Uterus (tissue), 4 donors: ENCODE data around the gene ZBTB5. TPM values are rescaled to one million over a fixed set of nuclear protein-coding genes. Genes with fewer than 3 reads are reported as not detected.

ENCODE experiments used
- DNase-seq, 2 donors: peaks; one replicate each; pipeline ENCODE4 v3.0.0-alpha.2; 2019 to 2020
- H3K27ac ChIP-seq, 2 donors: fragments of 200-600 bp; sonication (generic); 1 replicate in 1 of 2; 2 replicates in 1 of 2; pipeline ENCODE4 v1.5.1; 2016 to 2018
- H3K27me3 ChIP-seq, 2 donors: fragments of 200-600 bp; sonication (generic); one replicate each; pipeline ENCODE4 v1.5.1; 2018 to 2019; ENCODE audit warnings: control low read depth in 1 of 2
- H3K36me3 ChIP-seq, 2 donors: fragments of 200-600 bp; sonication (generic); one replicate each; pipeline ENCODE4 v1.5.1; 2019; ENCODE audit warnings: control low read depth in 1 of 2
- H3K4me1 ChIP-seq, 2 donors: fragments of 200-600 bp; sonication (generic); one replicate each; pipeline ENCODE4 v1.5.1; 2018 to 2019; ENCODE audit warnings: control low read depth in 1 of 2
- H3K4me3 ChIP-seq, 2 donors: fragments of 200-600 bp; sonication (generic); 1 replicate in 1 of 2; 2 replicates in 1 of 2; pipeline ENCODE4 v1.5.1; 2018 to 2019; ENCODE audit warnings: mild to moderate bottlenecking in 1 of 2
- H3K9me3 ChIP-seq, 2 donors: fragments of 200-600 bp; sonication (generic); one replicate each; pipeline ENCODE4 v1.5.1; 2019; ENCODE audit warnings: control low read depth in 1 of 2
- POLR2A ChIP-seq, 2 donors: fragments of 450-650 bp; IDR thresholded peaks; one replicate each; pipeline ENCODE4 v1.6.1; 2016; ENCODE audit warnings: antibody characterized with exemption in 2 of 2, mild to moderate bottlenecking in 1 of 2, moderate library complexity in 1 of 2
- intact Hi-C: fragments of 100-400 bp; cut with DNase I; formaldehyde crosslinking; loops from one replicate; pipeline ENCODE4 v1.15.1; 2023; ENCODE audit warnings: low total_unique reads
- total RNA-seq, 4 donors: library from RNA; depleted of rRNA in 3 of 4; stranded (reverse); fragments of >200 nt in 3 of 4; gene quantifications; one replicate each; pipeline versions ENCODE4 v1.1.0 to v1.2.4, GENCODE V29; 2014 to 2023
- TF ChIP-seq, protein P1 (sequence below), 4 experiments: fragments of 200-600 bp in 2 of 4; fragments of 450-650 bp in 2 of 4; sonication (generic) in 2 of 4; IDR thresholded peaks; one replicate each; pipeline ENCODE4 v1.5.1; 2016 to 2019; ENCODE audit warnings: antibody characterized with exemption in 4 of 4, mild to moderate bottlenecking in 2 of 4, moderate library complexity in 1 of 4
- donor health status: DM: yes; HTN: yes; CAD: no.

The ZBTB5 gene
- total RNA-seq, 4 donors from 2014 or later = 6.5 to 22.0 (median 13.3) TPM

DNA sequence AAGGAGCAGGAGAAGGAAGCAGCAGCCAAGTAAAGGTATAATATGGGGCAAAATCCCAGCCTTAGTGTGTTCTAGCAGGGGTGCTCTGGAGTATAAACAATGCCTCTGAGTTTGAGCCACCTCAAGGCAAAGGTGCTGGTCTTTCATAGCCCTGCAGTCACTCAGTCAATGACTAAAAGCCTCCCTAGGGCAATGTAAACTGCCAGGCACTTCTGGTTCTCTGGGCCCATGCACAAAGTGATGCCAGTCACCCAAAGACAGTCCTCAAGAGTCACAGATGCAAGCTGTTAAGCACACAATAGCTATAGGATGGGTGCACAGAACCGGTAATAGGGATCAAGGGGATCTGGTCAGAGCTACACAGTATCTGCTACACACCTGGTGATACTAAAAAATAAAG lies 12.6 kb downstream of the ZBTB5 start:
- intact Hi-C loops = no loop called here
- no peak for TF ChIP-seq POLR2A (IDR thresholded peaks at IDR 0.05)
- TF ChIP-seq, protein P1, sequence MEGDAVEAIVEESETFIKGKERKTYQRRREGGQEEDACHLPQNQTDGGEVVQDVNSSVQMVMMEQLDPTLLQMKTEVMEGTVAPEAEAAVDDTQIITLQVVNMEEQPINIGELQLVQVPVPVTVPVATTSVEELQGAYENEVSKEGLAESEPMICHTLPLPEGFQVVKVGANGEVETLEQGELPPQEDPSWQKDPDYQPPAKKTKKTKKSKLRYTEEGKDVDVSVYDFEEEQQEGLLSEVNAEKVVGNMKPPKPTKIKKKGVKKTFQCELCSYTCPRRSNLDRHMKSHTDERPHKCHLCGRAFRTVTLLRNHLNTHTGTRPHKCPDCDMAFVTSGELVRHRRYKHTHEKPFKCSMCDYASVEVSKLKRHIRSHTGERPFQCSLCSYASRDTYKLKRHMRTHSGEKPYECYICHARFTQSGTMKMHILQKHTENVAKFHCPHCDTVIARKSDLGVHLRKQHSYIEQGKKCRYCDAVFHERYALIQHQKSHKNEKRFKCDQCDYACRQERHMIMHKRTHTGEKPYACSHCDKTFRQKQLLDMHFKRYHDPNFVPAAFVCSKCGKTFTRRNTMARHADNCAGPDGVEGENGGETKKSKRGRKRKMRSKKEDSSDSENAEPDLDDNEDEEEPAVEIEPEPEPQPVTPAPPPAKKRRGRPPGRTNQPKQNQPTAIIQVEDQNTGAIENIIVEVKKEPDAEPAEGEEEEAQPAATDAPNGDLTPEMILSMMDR (IDR thresholded peaks at IDR 0.05) = no peak
- H3K4me1 ChIP-seq = no peaks in the 10 kb centered on the region
- no peak overlapping the region for H3K4me3 ChIP-seq
- no peak for DNase-seq
- H3K27me3 ChIP-seq = no peaks in the 10 kb centered on the region
- no peaks in the 10 kb centered on the region for H3K9me3 ChIP-seq
- H3K27ac ChIP-seq = no peak overlapping the region
- H3K36me3 ChIP-seq = no peaks in the 10 kb centered on the region

GRCh38 chr9:37451628-37452027 lies 13.6 kb downstream of the ZBTB5 start:
- no peak for DNase-seq
- H3K4me1 ChIP-seq = no peaks in the 10 kb centered on the region
- H3K27ac ChIP-seq = no peak overlapping the region
- no peaks in the 10 kb centered on the region for H3K36me3 ChIP-seq
- no peaks in the 10 kb centered on the region for H3K27me3 ChIP-seq
- no peaks in the 10 kb centered on the region for H3K9me3 ChIP-seq
- H3K4me3 ChIP-seq = no peak overlapping the region
- intact Hi-C loops = no loop called here
- TF ChIP-seq, protein P1 (IDR thresholded peaks at IDR 0.05) = no peak
- no peak for TF ChIP-seq POLR2A (IDR thresholded peaks at IDR 0.05)

GRCh38 chr9:37449862-37450632 lies 15.2 kb downstream of the ZBTB5 start:
- Histone ChIP-seq H3K36me3 (no peaks in the 10 kb centered on the region), H3K27ac (no peak overlapping the region), H3K27me3 (no peaks in the 10 kb centered on the region), H3K4me3 (no peak overlapping the region), H3K9me3 (no peaks in the 10 kb centered on the region), H3K4me1 (no peaks in the 10 kb centered on the region)
- TF ChIP-seq, protein P1 (IDR thresholded peaks at IDR 0.05) = no peak
- no peak for TF ChIP-seq POLR2A (IDR thresholded peaks at IDR 0.05)
- intact Hi-C loops = no loop called here
- DNase-seq = no peak

DNA sequence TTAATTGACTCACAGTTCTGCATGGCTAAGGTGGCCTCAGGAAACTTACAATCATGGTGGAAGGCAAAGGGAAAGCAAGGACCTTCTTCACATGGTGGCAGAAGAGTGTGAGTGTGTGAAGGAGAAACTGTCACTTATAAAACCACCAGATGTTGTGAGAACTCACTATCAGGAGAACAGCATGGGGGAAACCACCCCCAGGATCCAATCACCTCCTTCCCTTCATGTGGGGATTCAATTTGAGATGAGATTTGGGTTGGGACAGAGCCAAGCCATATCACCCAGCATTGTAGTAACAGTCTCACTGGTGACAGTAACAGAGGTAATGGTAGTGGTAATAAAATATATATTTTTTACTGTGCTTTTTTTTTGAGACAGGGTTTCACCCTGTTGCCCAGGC lies 18.1 kb downstream of the ZBTB5 start:
- Histone ChIP-seq H3K27me3 (no peaks in the 10 kb centered on the region), H3K9me3 (no peaks in the 10 kb centered on the region), H3K27ac (no peak overlapping the region), H3K4me3 (no peak overlapping the region), H3K4me1 (no peaks in the 10 kb centered on the region), H3K36me3 (no peaks in the 10 kb centered on the region)
- intact Hi-C loops = no loop called here
- DNase-seq = no peak
- TF ChIP-seq, protein P1 (IDR thresholded peaks at IDR 0.05) = no peak
- TF ChIP-seq POLR2A (IDR thresholded peaks at IDR 0.05) = no peak

DNA sequence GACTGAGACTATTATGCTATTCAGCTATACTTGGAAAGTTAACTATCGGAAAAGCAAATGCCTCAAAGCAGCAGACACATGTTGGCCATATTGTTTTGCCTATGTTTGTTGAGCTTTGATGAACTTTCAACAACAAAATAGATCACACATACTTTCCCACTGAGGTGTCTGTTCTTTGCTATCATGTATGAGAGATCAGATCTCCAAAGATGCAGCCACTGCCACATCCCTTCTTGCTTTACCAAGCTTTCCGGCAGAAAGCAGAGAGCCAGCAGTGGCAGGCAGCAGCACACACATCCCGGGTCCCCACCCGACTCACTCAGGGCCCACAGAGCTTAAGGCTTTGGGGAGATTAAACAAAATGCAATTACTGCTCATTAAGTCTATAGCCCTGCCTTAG lies 18.8 kb downstream of the ZBTB5 start:
- no peak for DNase-seq
- no peaks in the 10 kb centered on the region for H3K27me3 ChIP-seq
- intact Hi-C loops = no loop called here
- no peak overlapping the region for H3K27ac ChIP-seq
- H3K4me1 ChIP-seq = no peaks in the 10 kb centered on the region
- H3K36me3 ChIP-seq = no peaks in the 10 kb centered on the region
- H3K9me3 ChIP-seq = no peaks in the 10 kb centered on the region
- H3K4me3 ChIP-seq = no peak overlapping the region
- TF ChIP-seq POLR2A (IDR thresholded peaks at IDR 0.05) = no peak
- TF ChIP-seq, protein P1 (IDR thresholded peaks at IDR 0.05) = no peak
